Measurements from ENCODE around the gene RUSC1.

Gene RUSC1

GRCh38 chr1:155318082-155318481 is 2.6 kb upstream of the RUSC1 start:
- peak overlapping the region; percentile 61; the same call in 1 of the 2 replicates for H3K27ac ChIP-seq

GRCh38 chr1:155319536-155319935 is 1.2 kb upstream of the RUSC1 start:
- H3K9ac ChIP-seq (ENCODE audit: insufficient read length), result no peak overlapping the region
- no peak for DNase-seq (ENCODE audit: low read depth, low spot score)
- TF ChIP-seq FOXP2 (optimal IDR thresholded peaks at IDR 0.05; ENCODE audit: control extremely low read depth, extremely low read length, insufficient read depth) (no peak), EZH2 (IDR thresholded peaks at IDR 0.05) (no peak), POLR2AphosphoS5 (IDR thresholded peaks at IDR 0.05; ENCODE audit: borderline replicate concordance, low read depth, low read length) (no peak; the same call in 1 of the 2 replicates)
- no peaks in the 10 kb centered on the region for H3K9me3 ChIP-seq (ENCODE audit: low read depth, low read length)
- H3K36me3 ChIP-seq (ENCODE audit: insufficient read depth, low read length), result peaks cover 28% of the 10 kb centered on the region
- H3K4me3 ChIP-seq, result no peak overlapping the region
- peak overlapping the region; percentile 84 for H3K27ac ChIP-seq

More at GRCh38 chr1:155318082-155318481, 2.6 kb upstream of the RUSC1 start:
- no peak for DNase-seq (ENCODE audit: low read depth, low spot score)
- no peak overlapping the region for H3K4me3 ChIP-seq
- H3K9me3 ChIP-seq (ENCODE audit: low read depth, low read length), result no peaks in the 10 kb centered on the region
- peaks cover 38% of the 10 kb centered on the region for H3K36me3 ChIP-seq (ENCODE audit: insufficient read depth, low read length)
- TF ChIP-seq EZH2 (IDR thresholded peaks at IDR 0.05) (no peak), FOXP2 (optimal IDR thresholded peaks at IDR 0.05; ENCODE audit: control extremely low read depth, extremely low read length, insufficient read depth) (no peak), POLR2AphosphoS5 (IDR thresholded peaks at IDR 0.05; ENCODE audit: borderline replicate concordance, low read depth, low read length) (0 out of 2 replicates have a peak, but pooled peaks have one; percentile 4)
- H3K9ac ChIP-seq (ENCODE audit: insufficient read length), result no peak overlapping the region

DNA sequence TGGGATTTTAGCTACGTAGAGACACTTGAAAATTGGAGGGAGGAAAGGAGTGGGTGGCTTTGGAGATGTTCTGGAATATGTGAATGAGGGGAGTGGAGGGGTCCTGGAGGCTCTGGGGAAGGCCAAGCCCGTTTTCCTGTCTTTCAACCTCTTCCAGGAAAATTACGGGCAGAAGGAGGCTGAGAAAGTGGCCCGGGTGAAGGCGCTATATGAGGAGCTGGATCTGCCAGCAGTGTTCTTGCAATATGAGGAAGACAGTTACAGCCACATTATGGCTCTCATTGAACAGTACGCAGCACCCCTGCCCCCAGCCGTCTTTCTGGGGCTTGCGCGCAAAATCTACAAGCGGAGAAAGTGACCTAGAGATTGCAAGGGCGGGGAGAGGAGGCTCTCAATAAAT is 442 bp upstream of the RUSC1 start:
- Histone ChIP-seq H3K36me3 (ENCODE audit: insufficient read depth, low read length) (peaks cover 22% of the 10 kb centered on the region), H3K9ac (ENCODE audit: insufficient read length) (peak overlapping the region; percentile 50), H3K9me3 (ENCODE audit: low read depth, low read length) (no peaks in the 10 kb centered on the region), H3K4me3 (peak overlapping the region; percentile 79), H3K27ac (peak overlapping the region; percentile 84)
- TF ChIP-seq POLR2AphosphoS5 (IDR thresholded peaks at IDR 0.05; ENCODE audit: borderline replicate concordance, low read depth, low read length), result no peak
- TF ChIP-seq EZH2 (IDR thresholded peaks at IDR 0.05), result no peak
- TF ChIP-seq FOXP2 (optimal IDR thresholded peaks at IDR 0.05; ENCODE audit: control extremely low read depth, extremely low read length, insufficient read depth), result no peak
- DNase-seq (ENCODE audit: low read depth, low spot score), result no peak

GRCh38 chr1:155321639-155322503 is 1.2 kb downstream of the RUSC1 start:
- no peak overlapping the region for H3K27ac ChIP-seq

GRCh38 chr1:155322571-155322952 is 1.9 kb downstream of the RUSC1 start:
- no peak for DNase-seq (ENCODE audit: low read depth, low spot score)
- Histone ChIP-seq H3K27ac (no peak overlapping the region), H3K36me3 (ENCODE audit: insufficient read depth, low read length) (peaks cover 15% of the 10 kb centered on the region), H3K9ac (ENCODE audit: insufficient read length) (no peak overlapping the region), H3K4me3 (peak overlapping the region; percentile 84), H3K9me3 (ENCODE audit: low read depth, low read length) (no peaks in the 10 kb centered on the region)
- TF ChIP-seq EZH2 (IDR thresholded peaks at IDR 0.05) (no peak), POLR2AphosphoS5 (IDR thresholded peaks at IDR 0.05; ENCODE audit: borderline replicate concordance, low read depth, low read length) (no peak), FOXP2 (optimal IDR thresholded peaks at IDR 0.05; ENCODE audit: control extremely low read depth, extremely low read length, insufficient read depth) (no peak)

More at GRCh38 chr1:155321639-155322503, 1.2 kb downstream of the RUSC1 start:
- Histone ChIP-seq H3K9me3 (ENCODE audit: low read depth, low read length) (no peaks in the 10 kb centered on the region), H3K4me3 (peak overlapping the region; percentile 84), H3K9ac (ENCODE audit: insufficient read length) (no peak overlapping the region), H3K36me3 (ENCODE audit: insufficient read depth, low read length) (peaks cover 21% of the 10 kb centered on the region)
- no peak for TF ChIP-seq FOXP2 (optimal IDR thresholded peaks at IDR 0.05; ENCODE audit: control extremely low read depth, extremely low read length, insufficient read depth)
- TF ChIP-seq EZH2 (IDR thresholded peaks at IDR 0.05), result no peak
- no peak for TF ChIP-seq POLR2AphosphoS5 (IDR thresholded peaks at IDR 0.05; ENCODE audit: borderline replicate concordance, low read depth, low read length)
- no peak for DNase-seq (ENCODE audit: low read depth, low spot score)

DNA sequence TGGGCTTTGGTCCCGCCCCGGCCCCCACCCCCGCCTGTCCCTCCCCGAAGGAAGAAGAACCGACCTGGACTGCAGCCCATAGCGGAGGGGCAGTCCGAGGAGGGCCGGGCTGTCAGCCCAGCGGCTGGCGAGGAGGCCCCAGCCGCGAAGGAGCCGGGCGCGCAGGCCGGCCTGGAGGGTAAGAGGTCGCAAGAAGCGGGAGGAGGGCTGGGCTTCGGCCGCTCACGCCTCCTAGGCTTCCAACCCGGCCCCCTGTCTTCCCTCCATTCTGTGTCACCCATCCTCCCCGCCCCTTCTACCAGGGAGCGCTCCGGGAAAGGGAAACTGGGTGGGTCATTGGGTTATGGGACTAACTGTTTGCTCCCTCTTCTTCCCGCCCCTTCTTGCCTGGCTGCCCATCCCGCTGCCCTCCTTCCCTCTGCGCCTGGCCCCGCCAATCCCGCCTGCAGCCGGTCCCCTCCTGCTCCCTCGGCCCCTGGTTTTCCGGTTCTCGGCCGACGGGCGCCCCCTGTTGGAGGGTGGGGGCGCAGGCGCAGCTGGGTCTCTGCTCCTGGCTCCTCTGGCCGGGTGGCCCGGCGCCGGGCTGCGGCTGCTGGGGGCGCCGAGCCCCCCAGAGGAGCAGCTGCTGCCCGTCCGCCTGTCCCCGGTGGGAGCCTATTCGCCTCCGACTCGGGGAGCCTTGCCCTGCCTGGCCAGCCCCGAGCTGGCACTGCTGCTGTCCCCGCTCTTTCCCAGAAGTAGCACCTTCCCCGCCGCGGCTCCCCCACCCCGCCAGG is 2.4 kb downstream of the RUSC1 start:
- H3K27ac ChIP-seq, result no peak overlapping the region

GRCh38 chr1:155323729-155324036 is 3.0 kb downstream of the RUSC1 start:
- peak overlapping the region; percentile 84 for H3K4me3 ChIP-seq
- peak overlapping the region; percentile 62 for H3K9ac ChIP-seq (ENCODE audit: insufficient read length)
- TF ChIP-seq POLR2AphosphoS5 (IDR thresholded peaks at IDR 0.05; ENCODE audit: borderline replicate concordance, low read depth, low read length), result no peak
- TF ChIP-seq EZH2 (IDR thresholded peaks at IDR 0.05), result no peak
- TF ChIP-seq FOXP2 (optimal IDR thresholded peaks at IDR 0.05; ENCODE audit: control extremely low read depth, extremely low read length, insufficient read depth), result no peak
- DNase-seq (ENCODE audit: low read depth, low spot score), result peak; percentile 52
- peaks cover 6% of the 10 kb centered on the region for H3K36me3 ChIP-seq (ENCODE audit: insufficient read depth, low read length)
- peak overlapping the region; percentile 47; the same call in 1 of the 2 replicates for H3K27ac ChIP-seq
- H3K9me3 ChIP-seq (ENCODE audit: low read depth, low read length), result no peaks in the 10 kb centered on the region

More for the DNA sequence above, 2.4 kb downstream of the RUSC1 start:
- TF ChIP-seq FOXP2 (optimal IDR thresholded peaks at IDR 0.05; ENCODE audit: control extremely low read depth, extremely low read length, insufficient read depth) (no peak), POLR2AphosphoS5 (IDR thresholded peaks at IDR 0.05; ENCODE audit: borderline replicate concordance, low read depth, low read length) (no peak; the same call in 1 of the 2 replicates), EZH2 (IDR thresholded peaks at IDR 0.05) (no peak)
- Histone ChIP-seq H3K9ac (ENCODE audit: insufficient read length) (peak overlapping the region; percentile 60), H3K9me3 (ENCODE audit: low read depth, low read length) (no peaks in the 10 kb centered on the region), H3K4me3 (peak overlapping the region; percentile 84), H3K36me3 (ENCODE audit: insufficient read depth, low read length) (peaks cover 11% of the 10 kb centered on the region)
- DNase-seq (ENCODE audit: low read depth, low spot score), result no peak

Measured in SK-N-MC (cell line).